Measurements from ENCODE around the gene AGK. TPM values are rescaled to one million over a fixed set of nuclear protein-coding genes. Genes with fewer than 3 reads are reported as not detected.
"Not testable (repeated sequence)": the region's sequence is repeated elsewhere in the genome, so short reads cannot be mapped to it uniquely, and the experiment has no call there.

The AGK gene
- total and polyA plus RNA-seq, 2 experiments from 2014 or later, result 15.8 to 27.1 TPM

DNA sequence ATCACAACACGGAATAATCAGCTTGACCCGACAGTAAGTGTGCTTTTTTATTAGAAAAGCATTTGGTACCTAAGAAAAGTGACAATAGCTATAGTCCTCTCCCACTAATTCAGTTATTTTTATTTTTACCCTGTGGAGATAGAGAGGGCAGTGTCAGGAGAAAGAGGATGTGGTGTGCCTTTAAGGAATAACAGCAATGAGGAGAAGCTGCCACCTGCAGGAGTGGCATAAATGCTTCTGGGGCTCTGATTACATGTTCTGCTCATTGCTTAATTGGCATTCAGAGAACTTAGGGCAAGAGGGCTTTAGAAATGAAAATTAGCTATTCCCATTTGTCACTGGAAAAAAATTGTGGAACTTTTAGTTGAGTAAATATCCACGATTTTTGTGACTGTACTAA lies 90.7 kb downstream of the AGK start:
- Histone ChIP-seq H3K9me3 (ENCODE audit: low read depth) (no peaks in the 10 kb centered on the region), H2AFZ (no peak overlapping the region), H3K4me2 (no peak overlapping the region), H3K27ac (no peak overlapping the region), H3K4me1 (ENCODE audit: insufficient read depth) (no peaks in the 10 kb centered on the region), H3K36me3 (replicated peaks; ENCODE audit: insufficient read depth, low read depth) (no peaks in the 10 kb centered on the region), H3K79me2 (no peaks in the 10 kb centered on the region), H3K9me2 (replicated peaks; ENCODE audit: insufficient read depth) (no peaks in the 10 kb centered on the region), H3K4me3 (no peak overlapping the region), H3K27me3 (no peaks in the 10 kb centered on the region), H4K20me1 (ENCODE audit: insufficient read depth, poor library complexity, severe bottlenecking) (no peaks in the 10 kb centered on the region)
- TF ChIP-seq, protein P1, sequence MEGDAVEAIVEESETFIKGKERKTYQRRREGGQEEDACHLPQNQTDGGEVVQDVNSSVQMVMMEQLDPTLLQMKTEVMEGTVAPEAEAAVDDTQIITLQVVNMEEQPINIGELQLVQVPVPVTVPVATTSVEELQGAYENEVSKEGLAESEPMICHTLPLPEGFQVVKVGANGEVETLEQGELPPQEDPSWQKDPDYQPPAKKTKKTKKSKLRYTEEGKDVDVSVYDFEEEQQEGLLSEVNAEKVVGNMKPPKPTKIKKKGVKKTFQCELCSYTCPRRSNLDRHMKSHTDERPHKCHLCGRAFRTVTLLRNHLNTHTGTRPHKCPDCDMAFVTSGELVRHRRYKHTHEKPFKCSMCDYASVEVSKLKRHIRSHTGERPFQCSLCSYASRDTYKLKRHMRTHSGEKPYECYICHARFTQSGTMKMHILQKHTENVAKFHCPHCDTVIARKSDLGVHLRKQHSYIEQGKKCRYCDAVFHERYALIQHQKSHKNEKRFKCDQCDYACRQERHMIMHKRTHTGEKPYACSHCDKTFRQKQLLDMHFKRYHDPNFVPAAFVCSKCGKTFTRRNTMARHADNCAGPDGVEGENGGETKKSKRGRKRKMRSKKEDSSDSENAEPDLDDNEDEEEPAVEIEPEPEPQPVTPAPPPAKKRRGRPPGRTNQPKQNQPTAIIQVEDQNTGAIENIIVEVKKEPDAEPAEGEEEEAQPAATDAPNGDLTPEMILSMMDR (IDR thresholded peaks at IDR 0.05; ENCODE audit: poor library complexity), result no peak
- no peak for TF ChIP-seq EZH2 (IDR thresholded peaks at IDR 0.05; ENCODE audit: borderline replicate concordance)
- TF ChIP-seq EZH2phosphoT487 (IDR thresholded peaks at IDR 0.05; ENCODE audit: low read depth, severe bottlenecking, unreplicated experiment), result no peak
- no peak for DNase-seq (ENCODE audit: low spot score)
- 91% methylated on average over 3 of the region's 3 CpGs for WGBS (ENCODE audit: low lambda C conversion rate, missing lambda C conversion rate)

DNA sequence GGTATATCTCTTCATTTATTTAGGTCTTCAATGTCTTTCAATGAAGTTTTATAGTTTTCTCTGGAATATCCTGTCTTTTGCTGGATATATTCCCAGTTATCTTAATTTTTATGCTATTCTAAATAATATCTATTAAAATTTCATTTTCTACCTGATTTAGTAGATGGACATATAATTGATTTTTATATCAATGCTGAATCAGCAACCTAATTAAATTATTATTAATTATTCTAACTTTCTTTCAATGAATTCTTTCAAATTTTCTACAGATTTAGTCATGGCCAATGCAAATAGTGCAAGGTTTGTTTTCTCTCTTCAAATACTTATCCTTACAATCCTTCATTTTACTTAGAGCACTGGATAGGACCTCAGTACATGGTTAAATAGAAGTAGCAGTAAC lies 94.0 kb downstream of the AGK start:
- peaks cover 2% of the 10 kb centered on the region for H3K4me1 ChIP-seq (ENCODE audit: insufficient read depth)
- no peaks in the 10 kb centered on the region for H3K9me2 ChIP-seq (replicated peaks; ENCODE audit: insufficient read depth)
- H3K4me3 ChIP-seq, result no peak overlapping the region
- H3K79me2 ChIP-seq, result no peaks in the 10 kb centered on the region
- H4K20me1 ChIP-seq (ENCODE audit: insufficient read depth, poor library complexity, severe bottlenecking), result no peaks in the 10 kb centered on the region
- H2AFZ ChIP-seq, result no peak overlapping the region
- no peak overlapping the region for H3K27ac ChIP-seq
- H3K27me3 ChIP-seq, result no peaks in the 10 kb centered on the region
- TF ChIP-seq EZH2 (IDR thresholded peaks at IDR 0.05; ENCODE audit: borderline replicate concordance), result no peak
- TF ChIP-seq, protein P1 (IDR thresholded peaks at IDR 0.05; ENCODE audit: poor library complexity), result no peak
- no peak for TF ChIP-seq EZH2phosphoT487 (IDR thresholded peaks at IDR 0.05; ENCODE audit: low read depth, severe bottlenecking, unreplicated experiment)
- no peaks in the 10 kb centered on the region for H3K36me3 ChIP-seq (replicated peaks; ENCODE audit: insufficient read depth, low read depth)
- no peak for DNase-seq (ENCODE audit: low spot score)
- no peaks in the 10 kb centered on the region for H3K9me3 ChIP-seq (ENCODE audit: low read depth)
- no peak overlapping the region for H3K4me2 ChIP-seq

DNA sequence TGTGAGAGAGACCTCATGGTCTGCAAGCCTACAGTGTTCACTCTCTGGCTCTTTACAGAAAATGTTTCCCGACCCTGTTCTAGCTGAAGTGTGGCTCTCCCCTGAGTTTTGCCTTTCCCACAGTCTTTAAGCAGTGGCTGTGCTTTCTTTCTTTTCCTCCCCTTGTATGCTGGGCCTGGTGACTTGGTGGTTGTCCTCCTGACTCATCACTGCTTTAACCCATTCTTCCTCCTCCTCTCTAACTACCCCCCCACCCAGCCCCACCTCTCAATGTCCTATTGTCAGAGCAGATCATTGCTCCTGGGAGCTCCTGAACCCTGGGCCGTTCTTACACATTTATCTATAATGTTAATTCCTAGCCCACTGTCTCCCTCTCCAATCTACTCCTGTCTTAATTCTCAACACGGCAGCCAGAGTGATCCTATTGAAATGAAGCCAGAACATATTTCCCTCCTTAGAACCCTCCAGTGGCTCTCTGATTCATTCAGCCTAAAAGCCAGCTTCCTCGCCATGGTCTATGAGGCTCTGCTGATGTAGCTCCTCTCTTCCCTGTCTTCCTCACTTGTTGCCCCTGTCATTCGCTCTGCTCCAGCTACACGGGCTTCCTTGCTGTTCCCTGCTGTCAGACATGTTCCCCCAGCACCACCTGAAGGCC lies 95.7 kb downstream of the AGK start:
- 97% methylated on average over 6 of the region's 6 CpGs for WGBS (ENCODE audit: low lambda C conversion rate, missing lambda C conversion rate)
- H3K79me2 ChIP-seq, result no peaks in the 10 kb centered on the region
- no peaks in the 10 kb centered on the region for H3K9me2 ChIP-seq (replicated peaks; ENCODE audit: insufficient read depth)
- H2AFZ ChIP-seq, result no peak overlapping the region
- no peak for DNase-seq (ENCODE audit: low spot score)
- no peak overlapping the region for H3K4me3 ChIP-seq
- H3K4me1 ChIP-seq (ENCODE audit: insufficient read depth), result peaks cover 4% of the 10 kb centered on the region
- no peak for TF ChIP-seq EZH2 (IDR thresholded peaks at IDR 0.05; ENCODE audit: borderline replicate concordance)
- TF ChIP-seq, protein P1 (IDR thresholded peaks at IDR 0.05; ENCODE audit: poor library complexity), result no peak
- no peak for TF ChIP-seq EZH2phosphoT487 (IDR thresholded peaks at IDR 0.05; ENCODE audit: low read depth, severe bottlenecking, unreplicated experiment)
- H3K4me2 ChIP-seq, result no peak overlapping the region
- H3K27ac ChIP-seq, result no peak overlapping the region
- no peaks in the 10 kb centered on the region for H3K9me3 ChIP-seq (ENCODE audit: low read depth)
- H4K20me1 ChIP-seq (ENCODE audit: insufficient read depth, poor library complexity, severe bottlenecking), result no peaks in the 10 kb centered on the region
- no peaks in the 10 kb centered on the region for H3K27me3 ChIP-seq
- no peaks in the 10 kb centered on the region for H3K36me3 ChIP-seq (replicated peaks; ENCODE audit: insufficient read depth, low read depth)

DNA sequence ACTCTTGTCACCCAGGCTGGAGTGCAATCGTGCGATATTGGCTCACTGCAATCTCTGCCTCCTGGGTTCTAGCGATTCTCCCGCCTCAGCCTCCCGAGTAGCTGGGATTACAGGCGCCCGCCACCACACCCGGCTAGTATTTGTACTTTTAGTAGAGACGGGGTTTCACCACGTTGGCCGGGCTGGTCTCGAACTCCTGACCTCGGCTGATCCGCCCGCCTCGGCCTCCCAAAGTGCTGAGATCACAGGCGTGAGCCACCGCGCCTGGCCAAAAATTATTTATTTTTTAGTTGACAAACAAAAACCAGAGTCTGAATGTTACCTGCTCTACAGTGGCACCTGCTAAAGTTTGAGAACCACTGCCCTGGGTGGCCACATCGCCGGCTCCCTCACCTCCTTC lies 96.5 kb downstream of the AGK start:
- not testable (repeated sequence) for H2AFZ ChIP-seq; H3K27ac ChIP-seq; H4K20me1 ChIP-seq (ENCODE audit: insufficient read depth, poor library complexity, severe bottlenecking); H3K4me1 ChIP-seq (ENCODE audit: insufficient read depth); H3K79me2 ChIP-seq; H3K4me2 ChIP-seq; H3K4me3 ChIP-seq; H3K9me2 ChIP-seq (replicated peaks; ENCODE audit: insufficient read depth); H3K36me3 ChIP-seq (replicated peaks; ENCODE audit: insufficient read depth, low read depth); DNase-seq (ENCODE audit: low spot score); H3K9me3 ChIP-seq (ENCODE audit: low read depth); H3K27me3 ChIP-seq
- WGBS (ENCODE audit: low lambda C conversion rate, missing lambda C conversion rate), result 96% methylated on average over 21 of the region's 21 CpGs
